GM12878 (cell line): ENCODE results near the gene IDH3B. TPM values are rescaled to one million over a fixed set of nuclear protein-coding genes. Genes with fewer than 3 reads are reported as not detected.
A peak's percentile ranks its signal among the peaks of the same experiment; 100 is the strongest.

Experiments used
- ATAC-seq: fragments of 200-7000 bp; cut with Tn5 transposase; 3 replicates; pipeline ENCODE4 v1.9.1; 2020; ENCODE audit warnings: mild to moderate bottlenecking, moderate library complexity
- BruUV-seq: library from RNA; stranded (reverse); fragments of 400-500 nt; replicated peaks from 2 replicates; lab custom pipeline; 2021; lab: Mats Ljungman, UMichigan
- CTCF ChIA-PET: fragments of 300-600 bp; sonication (Branson Sonifier 250); formaldehyde crosslinking; extraction: SDS; loops from one replicate; lab custom pipeline; 2021; ENCODE audit warnings: inconsistent platforms; lab: Yijun Ruan, JAX
- POLR2A ChIA-PET: fragments of 350-600 bp; formaldehyde crosslinking; extraction: SDS; loops from one replicate; lab custom pipeline; 2021; ENCODE audit warnings: inconsistent platforms; lab: Charles Lee
- RAD21 ChIA-PET: fragments of 300-600 bp; sonication (Branson Sonifier 250); formaldehyde crosslinking; loops from one replicate; lab custom pipeline; 2023; ENCODE audit warnings: antibody characterized with exemption; ENCODE audit not compliant: unreplicated experiment; lab: Charles Lee
- SMC1A ChIA-PET: fragments of 300-600 bp; sonication (Branson Sonifier 250); formaldehyde crosslinking; loops from one replicate; lab custom pipeline; 2023; ENCODE audit not compliant: unreplicated experiment, uncharacterized antibody; lab: Charles Lee
- DNase-seq: peaks from one replicate; pipeline ENCODE4 v3.0.0-alpha.2; 2011; ENCODE audit warnings: low read depth, low spot score
- FAIRE-seq: peaks from 3 replicates; lab custom pipeline; 2011; peaks lifted over from hg19 to GRCh38; lab: Jason Lieb, UNC
- H2AFZ ChIP-seq: 2 replicates; pipeline ENCODE4 v1.6.0; 2011; ENCODE audit warnings: low read depth, low read length, control low read depth; ENCODE audit not compliant: control insufficient read depth
- H3K27ac ChIP-seq: 2 replicates; pipeline ENCODE4 v1.5.1; 2011; ENCODE audit warnings: control low read depth; ENCODE audit not compliant: control insufficient read depth, insufficient read depth
- H3K27me3 ChIP-seq, 2 experiments: replicated peaks in 1 of 2; 2 replicates each; pipeline versions ENCODE4 v1.6.0 to v1.6.1; 2011; ENCODE audit warnings: low read length in 1 of 2; ENCODE audit not compliant: control insufficient read depth in 2 of 2, insufficient read depth in 2 of 2
- H3K36me3 ChIP-seq, 2 experiments: 2 replicates each; pipeline ENCODE4 v1.5.1; 2011; ENCODE audit warnings: low read length in 1 of 2; ENCODE audit not compliant: control insufficient read depth in 2 of 2, insufficient read depth in 2 of 2
- H3K4me1 ChIP-seq: 2 replicates; pipeline ENCODE4 v1.6.1; 2011; ENCODE audit warnings: mild to moderate bottlenecking, low read length, moderate library complexity, mixed read lengths; ENCODE audit not compliant: control insufficient read depth, insufficient read depth
- H3K4me2 ChIP-seq: 2 replicates; pipeline ENCODE4 v1.6.0; 2011; ENCODE audit warnings: control low read depth; ENCODE audit not compliant: control insufficient read depth, insufficient read depth
- H3K4me3 ChIP-seq: fragments of 200-600 bp; sonication (generic); 2 replicates; pipeline ENCODE4 v1.5.1; 2016
- H3K79me2 ChIP-seq: 2 replicates; pipeline ENCODE4 v1.6.0; 2011; ENCODE audit warnings: low read length; ENCODE audit not compliant: control insufficient read depth, insufficient read depth
- H3K9ac ChIP-seq: 2 replicates; pipeline ENCODE4 v1.8.0; 2011; ENCODE audit warnings: low read length, control low read depth, mixed read lengths; ENCODE audit not compliant: control insufficient read depth, insufficient read depth
- H3K9me3 ChIP-seq: replicated peaks from 3 replicates; pipeline ENCODE4 v1.5.1; 2011; ENCODE audit warnings: mild to moderate bottlenecking, low read length; ENCODE audit not compliant: control insufficient read depth, insufficient read depth
- H4K20me1 ChIP-seq: 2 replicates; pipeline ENCODE4 v1.6.0; 2011; ENCODE audit not compliant: control insufficient read depth, insufficient read depth
- BCL11A ChIP-seq: IDR thresholded peaks from 2 replicates; pipeline ENCODE4 v1.6.1; 2011; ENCODE audit warnings: low read depth, low read length
- BCLAF1 ChIP-seq: fragments of 450-650 bp; IDR thresholded peaks from 2 replicates; pipeline ENCODE4 v1.6.1; 2017; ENCODE audit warnings: antibody characterized with exemption, mild to moderate bottlenecking, moderate library complexity
- BRCA1 ChIP-seq: IDR thresholded peaks from 2 replicates; pipeline ENCODE4 v1.6.1; 2011; ENCODE audit warnings: low read depth, low read length, improper control_type of control experiment
- IKZF1 ChIP-seq: fragments of 450-650 bp; conservative IDR thresholded peaks from 2 replicates; pipeline ENCODE4 v1.6.1; 2017; ENCODE audit warnings: antibody characterized with exemption, mild to moderate bottlenecking
- JUNB ChIP-seq: IDR thresholded peaks from 2 replicates; pipeline ENCODE4 v1.6.1; 2016; ENCODE audit warnings: antibody characterized with exemption, mild to moderate bottlenecking
- POLR2A ChIP-seq: IDR thresholded peaks from 2 replicates; pipeline ENCODE4 v1.6.1; 2011; ENCODE audit warnings: low read depth, mild to moderate bottlenecking, low read length
- POLR2AphosphoS5 ChIP-seq: IDR thresholded peaks from 2 replicates; pipeline ENCODE4 v1.6.1; 2011; ENCODE audit warnings: mild to moderate bottlenecking, low read length, inconsistent platforms
- SIX5 ChIP-seq: IDR thresholded peaks from 2 replicates; pipeline ENCODE4 v1.6.1; 2011; ENCODE audit warnings: mild to moderate bottlenecking, low read depth, low read length, moderate library complexity; ENCODE audit not compliant: severe bottlenecking
- SRF ChIP-seq, 2 experiments: IDR thresholded peaks; 2 replicates each; pipeline ENCODE4 v1.6.1; 2011; ENCODE audit warnings: low read depth in 2 of 2, low read length in 2 of 2, mild to moderate bottlenecking in 1 of 2, moderate library complexity in 1 of 2
- STAT3 ChIP-seq: IDR thresholded peaks from 2 replicates; pipeline ENCODE4 v1.6.1; 2011; ENCODE audit warnings: low read depth, low read length, improper control_type of control experiment
- TARDBP ChIP-seq: IDR thresholded peaks from 2 replicates; pipeline ENCODE4 v1.6.1; 2016; ENCODE audit warnings: borderline replicate concordance
- TCF3 ChIP-seq: IDR thresholded peaks from 2 replicates; pipeline ENCODE4 v1.6.1; 2012; ENCODE audit warnings: low read depth, mild to moderate bottlenecking, low read length, borderline replicate concordance; ENCODE audit not compliant: insufficient read depth
- ZNF217 ChIP-seq: fragments of 450-650 bp; IDR thresholded peaks from 2 replicates; pipeline ENCODE4 v1.6.1; 2017; ENCODE audit warnings: antibody characterized with exemption, mild to moderate bottlenecking
- WGBS: methylation state at CpG from one replicate; pipeline ENCODE4 v1.1.6; 2016; ENCODE audit warnings: low lambda C conversion rate; ENCODE audit not compliant: insufficient replicate concordance, insufficient coverage; ENCODE audit errors: missing lambda C conversion rate; 5-methylcytosine and 5-hydroxymethylcytosine counted together
- in situ Hi-C: fragments of 300-500 bp; cut with MboI; formaldehyde crosslinking; loops from 9 replicates; pipeline ENCODE4 v1.14.3; 2018; ENCODE audit warnings: mixed read lengths
- intact Hi-C: fragments of 100-400 bp; cut with micrococcal nuclease; formaldehyde crosslinking; loops from one replicate; pipeline ENCODE4 v1.14.2; 2022; ENCODE audit not compliant: unreplicated experiment
- polyA plus RNA-seq, 11 experiments: library from polyadenylated mRNA; depleted of rRNA in 4 of 11; unstranded in 6 of 11; stranded (reverse) in 5 of 11; fragments of >200 nt; fragmentation: Nextera tagmentation in 4 of 11; fragmentation: Illumina TruSeq in 1 of 11; extraction: Ambion mirVana in 4 of 11; extraction: Trizol in 1 of 11; gene quantifications; 1 replicate in 1 of 11; 2 replicates in 10 of 11; pipeline versions ENCODE4 v1.2.1 to v1.2.3, GENCODE V29; 2011 to 2016; ENCODE audit warnings: inconsistent platforms in 2 of 11, missing spikeins in 2 of 11, low read depth in 1 of 11
- total RNA-seq, 4 experiments: library from RNA; depleted of rRNA in 3 of 4; stranded (reverse); fragments of >200 nt in 3 of 4; fragmentation: Illumina TruSeq in 1 of 4; extraction: Trizol in 1 of 4; gene quantifications; 2 replicates each; pipeline versions ENCODE4 v1.2.1 to v1.2.3, GENCODE V29; 2013 to 2021
- TF ChIP-seq, protein P1 (sequence below): IDR thresholded peaks from 2 replicates; pipeline ENCODE4 v1.6.1; 2012; ENCODE audit warnings: low read depth, low read length, improper control_type of control experiment
- TF ChIP-seq, protein P2 (sequence below): IDR thresholded peaks from 2 replicates; pipeline ENCODE4 v1.6.1; 2011; ENCODE audit warnings: low read depth, mild to moderate bottlenecking, low read length, moderate library complexity, borderline replicate concordance; ENCODE audit errors: extremely low read depth

The IDH3B gene
- total and polyA plus RNA-seq, 10 of the 15 experiments (the other 5 are each of a cell fraction or from before 2014, with no cell fraction given): 65.3 to 177 (median 121) TPM

DNA sequence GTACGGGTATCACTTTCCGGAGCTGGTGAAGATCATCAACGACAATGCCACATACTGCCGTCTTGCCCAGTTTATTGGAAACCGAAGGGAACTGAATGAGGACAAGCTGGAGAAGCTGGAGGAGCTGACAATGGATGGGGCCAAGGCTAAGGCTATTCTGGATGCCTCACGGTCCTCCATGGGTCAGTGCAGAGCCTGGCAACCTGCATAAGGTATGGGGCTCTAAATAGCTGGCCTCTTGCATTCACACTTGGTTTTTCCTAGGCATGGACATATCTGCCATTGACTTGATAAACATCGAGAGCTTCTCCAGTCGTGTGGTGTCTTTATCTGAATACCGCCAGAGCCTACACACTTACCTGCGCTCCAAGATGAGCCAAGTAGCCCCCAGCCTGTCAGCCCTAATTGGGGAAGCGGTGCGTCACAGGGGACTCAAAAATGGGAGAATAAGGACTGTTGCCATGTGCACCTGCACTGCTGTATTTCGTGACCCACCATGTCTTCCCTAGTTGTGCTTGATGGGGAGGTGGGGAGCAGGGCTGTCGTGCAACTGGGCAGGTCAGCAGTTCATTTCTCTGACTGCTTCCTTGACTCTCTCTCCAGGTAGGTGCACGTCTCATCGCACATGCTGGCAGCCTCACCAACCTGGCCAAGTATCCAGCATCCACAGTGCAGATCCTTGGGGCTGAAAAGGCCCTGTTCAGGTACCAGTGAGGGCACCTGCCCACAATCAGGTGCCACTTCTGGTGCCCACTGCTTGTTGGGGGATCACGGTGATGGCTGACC lies 8.5 kb downstream of the IDH3B start:
- BruUV-seq: no TSS peak

More for the DNA sequence above, 8.5 kb downstream of the IDH3B start:
- no peak overlapping the region for H3K9ac ChIP-seq
- no peaks in the 10 kb centered on the region for H3K9me3 ChIP-seq
- in situ Hi-C loops (no loop called here), intact Hi-C loops (no loop called here)
- RAD21 ChIA-PET: no interaction called here
- no peak overlapping the region for H2AFZ ChIP-seq
- ATAC-seq (no peak), FAIRE-seq (no peak), DNase-seq (no peak)
- no peaks in the 10 kb centered on the region for H3K27me3 ChIP-seq
- TF ChIP-seq, protein P1, sequence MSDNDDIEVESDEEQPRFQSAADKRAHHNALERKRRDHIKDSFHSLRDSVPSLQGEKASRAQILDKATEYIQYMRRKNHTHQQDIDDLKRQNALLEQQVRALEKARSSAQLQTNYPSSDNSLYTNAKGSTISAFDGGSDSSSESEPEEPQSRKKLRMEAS: no peak
- no peak for TF ChIP-seq SRF (IDR thresholded peaks at IDR 0.05; ENCODE audit: low read depth in 2 of 2, low read length in 2 of 2)
- no peak for TF ChIP-seq SIX5
- TF ChIP-seq JUNB: no peak
- TF ChIP-seq TCF3: no peak
- TF ChIP-seq ZNF217: no peak
- no peak for TF ChIP-seq STAT3
- TF ChIP-seq BCL11A: no peak
- TF ChIP-seq BCLAF1: no peak
- TF ChIP-seq TARDBP: no peak
- TF ChIP-seq BRCA1: no peak
- TF ChIP-seq, protein P2, sequence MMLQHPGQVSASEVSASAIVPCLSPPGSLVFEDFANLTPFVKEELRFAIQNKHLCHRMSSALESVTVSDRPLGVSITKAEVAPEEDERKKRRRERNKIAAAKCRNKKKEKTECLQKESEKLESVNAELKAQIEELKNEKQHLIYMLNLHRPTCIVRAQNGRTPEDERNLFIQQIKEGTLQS: no peak
- 0 out of 2 replicates have a peak, but pooled peaks have one; percentile 6 for TF ChIP-seq POLR2AphosphoS5
- no peak for TF ChIP-seq IKZF1
- TF ChIP-seq POLR2A: peak; percentile 57
- CTCF ChIA-PET: interaction anchor here (1.2 to 1.4 kb wide), 2 partner anchors 10 to 133 kb away, joined by 3 to 4 read pairs; no protein-coding TSS in a partner anchor
- peaks cover 29 to 40% of the 10 kb centered on the region in 2 experiments for H3K36me3 ChIP-seq
- SMC1A ChIA-PET: interaction anchor here (4.9 kb wide), 1 partner anchor 9 kb away, joined by 25 read pairs; the partner anchor contains the start of gene IDH3B
- no peak overlapping the region for H3K27ac ChIP-seq
- peaks cover 13% of the 10 kb centered on the region for H3K4me1 ChIP-seq
- POLR2A ChIA-PET: interaction anchor here (5.6 kb wide), 1 partner anchor 9 kb away, joined by 47 read pairs; the partner anchor contains the start of gene IDH3B
- peaks cover 17% of the 10 kb centered on the region for H4K20me1 ChIP-seq
- H3K79me2 ChIP-seq: peaks cover 52% of the 10 kb centered on the region
- 0 out of 2 replicates have a peak overlapping the region, but pooled peaks have one; percentile 95 for H3K4me3 ChIP-seq
- H3K4me2 ChIP-seq: peak overlapping the region; percentile 95
- WGBS: 90% methylated on average over 17 of the region's 17 CpGs
